ENCODE data around the gene FZD4. TPM values are rescaled to one million over a fixed set of nuclear protein-coding genes. Genes with fewer than 3 reads are reported as not detected.
"Not testable (repeated sequence)": the region's sequence is repeated elsewhere in the genome, so short reads cannot be mapped to it uniquely, and the experiment has no call there.

Gene FZD4
- polyA plus RNA-seq (2013, experiment 1 of 2): 3.3 TPM
- 3.4 TPM for polyA plus RNA-seq (2013, experiment 2 of 2)

DNA sequence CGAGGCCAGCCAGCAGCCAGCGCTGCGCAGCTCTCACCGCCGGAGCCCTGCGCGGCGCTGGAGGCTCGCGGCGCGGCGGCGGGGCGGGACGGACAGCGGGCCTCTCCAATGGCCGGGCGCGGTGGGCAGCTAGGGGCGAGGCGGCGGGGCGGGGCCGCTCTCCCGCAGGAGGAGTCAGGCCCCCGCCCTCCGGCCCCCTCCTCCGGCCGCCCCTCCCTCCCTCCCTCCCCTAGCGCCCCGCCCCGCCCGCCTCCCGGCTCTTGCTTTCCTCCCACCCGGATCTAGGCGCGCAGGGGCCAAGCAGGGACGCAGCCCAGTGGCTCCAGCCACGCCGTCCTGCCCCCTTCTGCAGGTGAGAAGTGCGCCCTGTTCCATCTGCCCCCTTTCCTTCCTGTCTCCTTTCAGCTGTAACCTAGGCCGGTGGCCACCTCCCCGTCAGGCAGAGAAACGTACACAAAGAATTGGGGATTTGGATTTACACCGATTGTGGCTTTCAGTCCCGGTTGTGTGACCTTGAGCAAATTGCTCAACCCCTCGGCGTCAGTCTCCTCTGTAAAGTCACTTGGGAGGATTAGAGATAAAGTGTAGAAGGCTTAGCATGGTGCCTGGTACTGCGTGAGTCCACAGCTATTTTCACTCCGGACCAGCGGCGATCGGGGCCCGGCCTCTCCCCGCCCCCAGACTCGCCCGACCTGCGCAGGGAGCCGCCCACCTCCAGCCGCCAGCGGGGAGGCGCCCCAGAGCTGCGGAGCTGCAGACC, at the start of gene FZD4:
Gene FZD4, minus strand, starts transcription at position 35 of the 760 bp plus-strand sequence. CDS start 310 bp downstream, outside the sequence.
- no peak within 1 kb of the TSS for H4K91ac ChIP-seq (ENCODE audit: low read depth, low read length, poor library complexity)
- no peak within 1 kb of the TSS for H3K4ac ChIP-seq (ENCODE audit: low read length)
- peak within 1 kb of the TSS; percentile 88 to 92 for H3K4me3 ChIP-seq (ENCODE audit: low read length in 2 of 2)
- peaks cover 14 to 23% of the 10 kb centered on the region in 2 donors for H3K4me1 ChIP-seq (ENCODE audit: control insufficient read depth in 2 of 2, insufficient read depth in 1 of 2, low read depth in 1 of 2, low read length in 2 of 2)
- peaks cover 13 to 19% of the 10 kb centered on the region in 2 donors for H3K36me3 ChIP-seq (replicated peaks in 1 of 2; ENCODE audit: control insufficient read depth in 2 of 2, insufficient read depth in 2 of 2, low read length in 2 of 2)
- no peaks in the 10 kb centered on the region for H3K79me1 ChIP-seq (ENCODE audit: low read depth, low read length)
- H3K9ac ChIP-seq (ENCODE audit: low read depth, low read length, poor library complexity): peak within 1 kb of the TSS; percentile 93
- no peak within 1 kb of the TSS for H4K8ac ChIP-seq (ENCODE audit: low read depth, low read length)
- H2BK5ac ChIP-seq (ENCODE audit: low read length): peak within 1 kb of the TSS; percentile 17
- H2BK120ac ChIP-seq (ENCODE audit: low read depth, low read length): peak within 1 kb of the TSS; percentile 73
- H3K4me2 ChIP-seq (ENCODE audit: insufficient read depth, low read length, poor library complexity, severe bottlenecking): peak within 1 kb of the TSS; percentile 98
- peak within 1 kb of the TSS; percentile 99 for H2AFZ ChIP-seq (ENCODE audit: low read length)
- peak within 1 kb of the TSS; percentile 82 for H3K27ac ChIP-seq (replicated peaks; ENCODE audit: low read length)
- peak within 1 kb of the TSS; percentile 39 for H2BK15ac ChIP-seq (ENCODE audit: low read length)
- WGBS, 2 donors (ENCODE audit: extremely low coverage in 2 of 2, insufficient read length in 2 of 2, insufficient replicate concordance in 1 of 2): no CpG with 5 or more reads among the region's 64 CpGs
- H2BK12ac ChIP-seq (ENCODE audit: low read length): no peak within 1 kb of the TSS
- DNase-seq (ENCODE audit: low spot score): peak; percentile 89
- peak within 1 kb of the TSS; percentile 28 for H2AK5ac ChIP-seq (ENCODE audit: low read depth, low read length)
- H3K14ac ChIP-seq (ENCODE audit: low read length): peak within 1 kb of the TSS; percentile 49
- peaks cover 4 to 11% of the 10 kb centered on the region in 2 donors for H3K9me3 ChIP-seq (replicated peaks in 1 of 2; ENCODE audit: control insufficient read depth in 2 of 2, insufficient read depth in 1 of 2, low read depth in 1 of 2, low read length in 2 of 2)
- H3K27me3 ChIP-seq (ENCODE audit: control insufficient read depth in 3 of 3, insufficient read depth in 3 of 3, low read depth in 1 of 3, low read length in 3 of 3): peaks cover 0 to 24% (median 0%) of the 10 kb centered on the region in 3 experiments
- peak within 1 kb of the TSS; percentile 97 for H3K18ac ChIP-seq (ENCODE audit: low read length)
- H3K23ac ChIP-seq (ENCODE audit: low read depth, low read length, poor library complexity): peak within 1 kb of the TSS; percentile 94

DNA sequence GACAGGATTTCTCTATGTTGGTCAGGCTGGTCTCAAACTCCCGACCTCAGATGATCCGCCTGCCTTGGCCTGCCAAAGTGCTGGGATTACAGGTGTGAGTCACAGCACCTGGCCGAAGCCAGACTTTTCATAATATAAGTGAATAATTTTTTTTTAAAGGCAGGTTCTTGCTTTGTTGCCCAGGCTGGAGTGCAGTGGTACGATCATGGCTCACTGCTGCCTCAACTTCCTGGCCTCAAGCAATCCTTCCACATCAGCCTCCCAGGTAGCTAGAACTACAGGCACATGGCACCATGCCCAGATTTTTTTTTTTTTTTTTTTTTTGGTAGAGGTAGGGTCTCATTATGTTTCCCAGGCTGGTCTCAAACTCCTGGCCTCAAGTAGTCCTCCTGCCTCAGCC, 49.1 kb upstream of the FZD4 start:
- WGBS, 2 donors (ENCODE audit: extremely low coverage in 2 of 2, insufficient read length in 2 of 2, insufficient replicate concordance in 1 of 2): no CpG with 5 or more reads among the region's 4 CpGs
- H2BK120ac ChIP-seq (ENCODE audit: low read depth, low read length); H4K8ac ChIP-seq (ENCODE audit: low read depth, low read length): not testable (repeated sequence)

GRCh38 chr11:87002918-87003317, 47.7 kb upstream of the FZD4 start:
- no peak overlapping the region for H3K9ac ChIP-seq (ENCODE audit: low read depth, low read length, poor library complexity)
- H3K18ac ChIP-seq (ENCODE audit: low read length): no peak overlapping the region
- no peaks in the 10 kb centered on the region for H3K36me3 ChIP-seq (replicated peaks in 1 of 2; ENCODE audit: control insufficient read depth in 2 of 2, insufficient read depth in 2 of 2, low read length in 2 of 2)
- no CpG with 5 or more reads among the region's 1 CpG for WGBS, 2 donors (ENCODE audit: extremely low coverage in 2 of 2, insufficient read length in 2 of 2, insufficient replicate concordance in 1 of 2)
- no peak overlapping the region for H3K23ac ChIP-seq (ENCODE audit: low read depth, low read length, poor library complexity)
- no peak overlapping the region for H3K27ac ChIP-seq (replicated peaks; ENCODE audit: low read length)
- no peak overlapping the region for H2BK5ac ChIP-seq (ENCODE audit: low read length)
- H3K4me3 ChIP-seq (ENCODE audit: low read length in 2 of 2): no peak overlapping the region
- H2BK15ac ChIP-seq (ENCODE audit: low read length): no peak overlapping the region
- no peak overlapping the region for H2AFZ ChIP-seq (ENCODE audit: low read length)
- peaks cover 0 to 6% of the 10 kb centered on the region in 2 donors for H3K4me1 ChIP-seq (ENCODE audit: control insufficient read depth in 2 of 2, insufficient read depth in 1 of 2, low read depth in 1 of 2, low read length in 2 of 2)
- no peaks in the 10 kb centered on the region for H3K27me3 ChIP-seq (ENCODE audit: control insufficient read depth in 3 of 3, insufficient read depth in 3 of 3, low read depth in 1 of 3, low read length in 3 of 3)
- H3K14ac ChIP-seq (ENCODE audit: low read length): no peak overlapping the region
- no peak overlapping the region for H4K8ac ChIP-seq (ENCODE audit: low read depth, low read length)
- no peak overlapping the region for H2BK120ac ChIP-seq (ENCODE audit: low read depth, low read length)
- H3K4me2 ChIP-seq (ENCODE audit: insufficient read depth, low read length, poor library complexity, severe bottlenecking): no peak overlapping the region
- H3K79me1 ChIP-seq (ENCODE audit: low read depth, low read length): no peaks in the 10 kb centered on the region
- no peak overlapping the region for H3K4ac ChIP-seq (ENCODE audit: low read length)
- H4K91ac ChIP-seq (ENCODE audit: low read depth, low read length, poor library complexity): no peak overlapping the region
- no peak overlapping the region for H2AK5ac ChIP-seq (ENCODE audit: low read depth, low read length)
- no peak overlapping the region for H2BK12ac ChIP-seq (ENCODE audit: low read length)
- H3K9me3 ChIP-seq (replicated peaks in 1 of 2; ENCODE audit: control insufficient read depth in 2 of 2, insufficient read depth in 1 of 2, low read depth in 1 of 2, low read length in 2 of 2): no peaks in the 10 kb centered on the region
- DNase-seq (ENCODE audit: low spot score): no peak

More for the DNA sequence above, 49.1 kb upstream of the FZD4 start:
- not testable (repeated sequence) for H3K4me1 ChIP-seq (ENCODE audit: control insufficient read depth in 2 of 2, insufficient read depth in 1 of 2, low read depth in 1 of 2, low read length in 2 of 2); H3K18ac ChIP-seq (ENCODE audit: low read length); H2AFZ ChIP-seq (ENCODE audit: low read length); H3K27me3 ChIP-seq (ENCODE audit: control insufficient read depth in 3 of 3, insufficient read depth in 3 of 3, low read depth in 1 of 3, low read length in 3 of 3); H4K91ac ChIP-seq (ENCODE audit: low read depth, low read length, poor library complexity); H3K4ac ChIP-seq (ENCODE audit: low read length); H3K36me3 ChIP-seq (replicated peaks in 1 of 2; ENCODE audit: control insufficient read depth in 2 of 2, insufficient read depth in 2 of 2, low read length in 2 of 2); H2BK12ac ChIP-seq (ENCODE audit: low read length); H2BK15ac ChIP-seq (ENCODE audit: low read length); H3K9ac ChIP-seq (ENCODE audit: low read depth, low read length, poor library complexity); H3K9me3 ChIP-seq (replicated peaks in 1 of 2; ENCODE audit: control insufficient read depth in 2 of 2, insufficient read depth in 1 of 2, low read depth in 1 of 2, low read length in 2 of 2); DNase-seq (ENCODE audit: low spot score); H3K27ac ChIP-seq (replicated peaks; ENCODE audit: low read length); H3K79me1 ChIP-seq (ENCODE audit: low read depth, low read length); H2AK5ac ChIP-seq (ENCODE audit: low read depth, low read length); H3K4me2 ChIP-seq (ENCODE audit: insufficient read depth, low read length, poor library complexity, severe bottlenecking); H3K14ac ChIP-seq (ENCODE audit: low read length); H3K23ac ChIP-seq (ENCODE audit: low read depth, low read length, poor library complexity); H3K4me3 ChIP-seq (ENCODE audit: low read length in 2 of 2); H2BK5ac ChIP-seq (ENCODE audit: low read length)
